GM04503 (cell line): Measurements from ENCODE around the gene KCNAB1.
"Not testable (repeated sequence)": the region's sequence is repeated elsewhere in the genome, so short reads cannot be mapped to it uniquely, and the experiment has no call there.

Experiments used
- DNase-seq: peaks from one replicate; pipeline ENCODE4 v3.0.0-alpha.2; 2012; ENCODE audit warnings: low read depth

Gene KCNAB1

DNA sequence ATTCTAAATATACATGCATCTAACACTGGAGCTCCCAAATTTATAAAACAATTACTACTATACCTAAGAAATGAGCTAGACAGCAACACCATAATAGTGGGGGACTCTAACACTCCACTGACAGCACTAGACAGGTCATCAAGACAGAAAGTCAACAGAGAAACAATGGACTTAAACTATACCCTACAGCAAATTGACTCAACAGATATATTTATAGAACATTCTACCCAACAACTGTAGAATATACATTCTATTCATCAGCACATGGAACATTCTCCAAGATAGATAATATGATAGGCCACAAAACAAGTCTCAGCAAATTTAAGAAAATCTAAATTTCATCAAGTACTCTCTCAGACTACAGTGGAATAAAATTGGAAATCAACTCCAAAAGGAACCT, 102.0 kb downstream of the KCNAB1 start:
- DNase-seq: not testable (repeated sequence)

DNA sequence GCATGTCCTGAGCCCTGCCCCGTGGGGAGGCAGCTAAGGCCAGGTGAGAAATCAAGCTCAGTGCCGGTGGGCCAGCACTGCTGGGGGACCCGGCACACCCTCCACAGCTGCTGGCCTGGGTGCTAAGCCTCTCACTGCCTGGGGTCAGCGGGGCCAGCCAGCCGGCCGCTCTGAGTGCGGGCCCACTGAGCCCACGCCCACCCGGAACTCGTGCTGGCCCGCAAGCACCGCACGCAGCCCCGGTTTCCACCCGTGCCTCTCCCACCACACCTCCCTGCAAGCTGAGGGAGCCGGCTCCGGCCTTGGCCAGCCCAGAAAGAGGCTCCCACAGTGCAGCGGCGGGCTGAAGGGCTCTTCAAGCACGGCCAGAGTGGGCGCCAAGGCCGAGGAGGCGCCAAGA, 103.7 kb downstream of the KCNAB1 start:
- DNase-seq: not testable (repeated sequence)

DNA sequence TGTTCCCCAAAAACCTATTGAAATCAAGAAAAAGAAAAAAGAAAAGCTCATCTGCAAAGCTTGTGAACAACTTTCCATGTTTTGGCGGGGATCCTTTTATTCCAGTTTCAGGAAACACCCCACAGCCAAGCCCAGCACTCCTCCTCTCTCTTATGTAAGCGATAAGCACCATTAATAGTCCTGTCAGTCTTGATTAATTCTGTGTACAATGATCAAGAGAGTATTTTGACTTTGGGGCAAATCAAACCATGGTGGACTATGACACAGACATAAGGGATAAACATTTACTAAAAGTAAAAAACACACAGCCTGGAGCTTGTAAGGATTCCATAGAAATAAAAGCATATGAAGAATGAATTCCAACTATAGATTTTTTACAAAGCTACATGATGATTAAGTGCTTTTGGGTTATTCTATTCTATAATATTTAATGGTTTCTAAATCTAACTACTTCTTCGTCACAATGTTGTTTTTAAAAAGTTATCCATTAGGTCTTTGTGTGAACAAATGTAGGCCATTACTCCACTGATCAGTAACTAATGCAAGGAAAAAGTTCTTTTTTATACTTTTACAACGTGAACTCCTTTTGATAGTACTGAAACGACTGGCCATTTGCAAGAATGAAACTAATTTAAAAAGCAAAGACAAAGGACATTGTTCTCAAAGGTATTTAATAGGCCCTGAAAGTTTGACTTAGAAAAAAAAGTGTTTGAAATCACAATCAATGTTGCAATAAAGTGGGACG, 106.5 kb downstream of the KCNAB1 start:
- DNase-seq: no peak

DNA sequence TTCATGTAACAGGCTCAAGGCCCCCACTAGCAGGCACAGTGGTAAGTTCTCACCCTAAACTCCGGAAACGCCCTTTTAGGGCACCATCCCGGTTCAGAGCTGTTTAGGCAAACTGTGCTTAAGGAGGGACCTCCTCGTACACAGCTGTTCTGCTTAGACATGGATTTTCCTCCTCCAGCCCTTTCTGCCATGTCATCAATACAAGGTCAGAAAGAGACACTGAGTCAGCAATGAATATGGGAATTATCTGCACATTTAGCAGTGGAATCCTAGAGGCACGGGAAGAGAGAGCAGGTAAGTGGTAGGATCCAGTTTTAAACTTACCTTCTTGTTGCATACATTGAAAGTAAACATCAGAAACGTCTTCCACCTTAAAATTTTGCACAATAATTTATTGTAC, 107.3 kb downstream of the KCNAB1 start:
- no peak for DNase-seq

DNA sequence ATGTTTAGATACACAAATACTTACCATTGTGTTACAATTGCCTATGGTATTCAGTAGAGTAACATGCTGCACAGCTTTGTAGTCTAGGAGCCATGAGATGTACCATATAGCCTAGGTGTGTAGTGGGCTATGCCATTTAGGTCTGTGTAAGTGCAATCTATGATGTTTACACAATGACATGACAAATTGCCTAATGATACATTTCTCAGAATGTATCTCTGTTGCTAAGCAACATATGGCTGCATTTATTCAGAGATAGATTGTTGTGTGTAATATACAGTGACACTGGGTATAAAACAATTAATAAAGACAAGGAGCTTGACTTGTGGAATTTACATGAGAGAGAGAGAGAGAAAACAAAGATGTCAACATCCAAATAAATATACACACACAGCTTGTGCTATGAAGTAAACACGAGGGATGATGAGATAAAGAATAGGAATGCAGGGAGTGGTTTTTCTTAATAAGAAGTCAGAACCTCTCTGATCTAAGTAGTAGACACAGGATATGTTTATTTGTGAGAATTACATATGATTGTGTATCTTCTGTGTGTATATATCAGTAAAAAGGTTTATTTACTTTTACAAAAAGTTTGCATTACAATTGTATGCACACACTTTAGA, 110.0 kb downstream of the KCNAB1 start:
- DNase-seq: no peak

DNA sequence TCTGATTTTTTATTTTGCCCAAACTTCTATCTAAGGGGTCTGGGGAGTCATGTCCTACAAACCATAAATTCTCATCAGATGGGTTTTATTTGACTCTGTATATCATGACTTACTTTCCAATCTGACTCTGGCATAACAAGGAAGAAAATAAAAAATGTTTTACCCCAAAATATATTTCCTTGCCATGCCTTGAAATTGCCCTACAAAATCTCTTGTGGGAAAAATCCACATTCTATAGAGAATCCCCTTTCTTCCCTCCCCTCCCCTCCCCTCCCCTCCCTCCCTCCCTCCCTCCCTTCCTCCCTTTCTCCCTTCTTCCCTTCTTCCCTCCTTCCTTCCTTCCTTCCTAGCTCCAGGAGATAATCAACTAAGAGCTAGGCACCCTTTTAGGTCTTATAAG, 110.8 kb downstream of the KCNAB1 start:
- not testable (repeated sequence) for DNase-seq

DNA sequence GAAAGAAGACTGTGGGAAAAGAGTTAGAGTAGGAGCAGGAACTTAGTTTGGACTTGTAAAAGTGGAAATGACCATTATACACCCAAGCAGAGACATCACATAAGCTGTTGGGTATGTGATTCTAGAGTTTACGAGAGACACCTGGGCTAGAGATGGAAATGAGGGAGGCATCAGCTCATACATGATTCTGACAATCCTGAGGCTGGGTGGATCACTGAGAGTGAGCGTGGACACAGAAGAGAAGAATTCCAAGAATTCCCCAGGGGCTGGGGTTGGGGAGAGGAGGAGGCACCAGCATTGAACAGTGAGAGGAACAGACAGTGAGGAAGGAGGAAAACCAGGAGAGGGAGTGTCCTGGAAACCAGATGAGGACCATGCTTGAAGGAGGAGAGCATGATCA, 113.5 kb downstream of the KCNAB1 start:
- DNase-seq: no peak

DNA sequence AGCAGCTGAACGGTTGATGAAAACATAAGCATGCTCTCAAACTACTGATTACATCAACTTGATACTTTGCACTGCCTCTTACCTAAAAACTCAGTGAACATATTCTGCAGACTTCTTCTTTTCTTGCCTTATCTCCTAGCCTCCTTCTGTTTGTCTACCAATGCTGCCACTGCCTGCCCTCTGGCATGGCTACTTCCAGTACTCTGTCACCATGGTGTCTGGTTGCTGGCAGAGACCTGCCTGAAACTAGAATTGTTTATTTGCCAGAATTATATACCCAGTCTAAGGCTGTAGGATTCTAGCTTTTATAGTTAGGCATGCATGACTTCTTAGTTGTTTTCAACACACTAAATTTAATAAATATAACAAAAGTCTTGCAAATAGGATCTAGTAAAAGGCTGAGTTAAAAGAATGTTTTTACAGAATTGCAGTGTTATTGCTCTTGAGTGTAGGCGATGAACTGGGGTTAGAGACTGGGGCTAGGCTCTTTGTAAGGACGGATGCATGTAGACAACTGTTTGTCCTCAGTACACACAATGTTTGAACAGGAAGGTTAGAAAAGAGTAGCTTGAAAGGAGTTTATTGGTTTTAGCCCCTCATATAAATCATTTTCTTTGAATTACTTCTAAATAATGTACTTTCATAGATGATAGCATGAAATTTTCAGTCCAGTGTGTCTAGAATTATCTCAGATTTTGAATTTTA, 116.3 kb downstream of the KCNAB1 start:
- no peak for DNase-seq

DNA sequence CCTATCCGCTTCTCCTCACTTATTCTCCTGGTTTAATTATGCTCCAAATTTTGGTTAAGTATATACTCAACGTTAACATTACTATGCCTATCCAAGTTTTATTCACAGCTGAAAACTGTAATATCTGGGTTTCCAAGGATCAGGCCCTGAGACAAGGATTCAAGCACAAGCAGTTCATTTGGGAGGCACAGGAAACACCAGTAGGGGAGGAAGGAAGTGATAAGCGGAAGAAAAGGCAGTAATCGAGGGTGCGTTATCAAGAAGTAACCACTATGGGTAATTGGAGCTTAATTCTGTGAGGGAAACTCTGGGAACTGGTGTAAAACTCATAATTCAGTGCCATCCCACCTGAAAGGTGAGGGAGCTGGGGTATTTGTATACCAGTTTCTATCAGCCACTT, 120.3 kb downstream of the KCNAB1 start:
- no peak for DNase-seq

DNA sequence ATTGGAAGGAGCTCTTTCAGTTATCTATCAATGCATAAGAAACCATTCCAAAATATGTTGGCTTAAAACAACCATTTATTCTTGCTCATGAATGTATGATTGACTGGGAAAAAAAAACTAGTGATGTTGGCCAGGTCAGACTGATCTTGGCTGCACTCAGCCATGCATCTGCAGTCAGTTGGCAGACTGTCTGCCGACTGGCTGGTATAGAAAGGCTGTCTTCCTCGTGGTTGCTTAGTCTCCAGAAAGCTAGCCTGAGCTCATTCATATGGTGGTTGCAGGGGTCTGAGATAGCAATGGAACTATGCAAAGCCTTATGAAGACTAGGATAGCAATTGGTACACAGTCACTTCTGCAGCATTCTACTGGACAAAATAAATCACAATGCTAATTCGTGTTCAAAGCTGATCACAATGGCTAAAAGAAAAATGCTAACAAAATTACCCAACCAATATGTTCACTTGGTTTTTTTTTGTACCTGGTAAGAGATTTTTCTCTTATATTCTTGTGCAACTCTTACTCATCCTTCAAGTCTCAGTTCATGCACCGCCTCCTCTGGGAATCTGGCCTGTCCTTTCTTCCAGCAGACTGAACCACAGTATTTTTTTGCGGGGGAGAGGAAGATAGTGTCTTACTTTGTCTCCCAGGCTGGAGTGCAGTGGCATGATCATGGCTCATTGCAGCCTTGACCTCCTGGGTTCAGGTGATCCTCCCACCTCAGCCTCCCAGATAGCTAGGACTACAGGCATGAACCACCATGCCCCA, 126.8 kb downstream of the KCNAB1 start:
- peak; percentile 27 for DNase-seq

DNA sequence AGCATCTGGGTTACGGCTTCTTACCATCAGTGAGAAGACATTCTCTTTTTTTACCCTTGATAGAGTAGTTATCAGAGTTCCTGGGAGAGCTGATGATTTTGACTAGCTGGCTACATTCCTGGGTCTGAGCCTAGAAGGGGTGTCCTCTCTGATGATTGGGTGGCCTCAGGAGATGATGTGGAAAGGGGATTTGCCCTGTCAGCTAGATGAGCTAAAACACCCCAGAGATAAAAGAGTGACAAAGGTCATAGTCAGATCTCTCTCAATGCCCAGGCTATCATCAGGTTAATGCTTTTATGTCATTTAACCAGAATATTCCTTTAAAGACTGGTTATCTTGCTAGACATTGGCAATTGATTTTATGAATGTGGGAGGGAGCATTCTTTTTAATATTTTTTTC, 130.2 kb downstream of the KCNAB1 start:
- no peak for DNase-seq

DNA sequence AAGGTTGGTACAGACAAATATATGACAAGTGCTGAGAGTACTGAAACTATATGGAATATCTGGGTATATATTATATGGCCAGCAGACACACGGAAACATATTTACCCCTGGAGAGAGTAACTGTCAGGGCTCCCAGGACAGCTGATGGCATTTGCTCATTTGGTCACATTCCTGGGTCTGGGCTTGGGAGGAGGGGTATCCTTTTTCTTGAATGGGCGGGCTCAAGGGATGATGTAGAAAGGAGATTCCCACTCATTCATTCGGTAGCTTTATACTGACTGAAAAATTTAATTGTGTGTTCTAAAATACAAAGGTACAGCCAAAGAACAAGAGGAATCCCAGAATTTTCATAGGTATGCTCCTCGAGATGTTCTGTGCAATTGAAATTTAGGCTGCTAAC, 131.0 kb downstream of the KCNAB1 start:
- no peak for DNase-seq

DNA sequence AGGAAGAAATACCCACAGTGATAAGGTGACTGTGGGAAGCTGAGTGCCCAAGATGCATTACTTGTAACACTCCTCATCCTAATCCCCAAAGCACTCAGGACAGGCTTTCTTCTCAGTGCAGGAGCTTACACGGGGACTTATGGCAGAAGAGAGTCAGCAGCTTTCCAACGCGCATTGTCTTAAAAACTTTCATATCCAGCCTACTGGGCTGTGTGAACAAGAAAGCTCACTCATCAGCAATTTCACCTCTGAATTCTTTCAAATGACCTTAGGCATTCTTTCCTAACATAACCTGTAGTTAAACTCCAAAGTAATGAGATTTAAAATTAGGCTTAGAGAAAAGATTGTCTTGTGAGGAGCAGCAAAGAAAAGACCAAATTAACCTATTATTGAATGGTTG, 132.3 kb downstream of the KCNAB1 start:
- no peak for DNase-seq

DNA sequence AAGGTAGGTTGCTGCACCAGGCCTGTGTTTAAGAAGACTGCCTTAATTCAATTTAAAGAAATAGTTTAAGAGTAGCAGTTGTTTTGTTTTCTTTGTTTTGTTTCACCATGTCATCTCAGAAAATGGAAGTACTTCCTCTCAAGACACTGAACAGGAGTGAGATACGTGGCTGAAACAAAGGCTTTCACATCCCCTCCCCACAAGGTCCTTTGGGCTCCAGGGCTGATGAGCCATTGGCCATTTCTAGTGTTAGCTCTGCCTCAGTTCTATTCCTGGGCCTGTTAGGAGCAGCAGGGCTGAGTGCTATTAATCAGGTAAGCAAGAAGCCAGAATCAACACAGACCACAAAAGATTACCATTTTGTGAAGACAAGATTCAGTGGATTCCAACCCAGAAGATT, 132.8 kb downstream of the KCNAB1 start:
- no peak for DNase-seq

DNA sequence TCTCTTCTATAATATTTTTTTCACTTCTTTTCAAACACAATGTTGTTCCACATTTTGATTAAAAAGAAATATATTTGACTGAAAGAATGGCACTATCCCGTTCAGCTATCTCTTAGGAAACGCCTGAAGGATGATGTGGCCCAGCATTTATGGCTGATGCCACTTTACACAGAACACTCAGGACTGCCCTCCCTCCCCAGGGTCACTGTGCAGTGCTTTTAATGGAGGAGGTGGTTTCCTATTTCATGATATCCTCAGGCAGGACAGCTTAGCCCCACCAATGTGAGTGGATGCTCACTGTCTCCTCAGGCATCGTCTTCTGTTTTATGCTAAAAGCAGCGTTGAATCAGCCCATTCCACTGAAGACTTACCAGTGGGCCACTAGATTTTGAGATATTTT, 135.9 kb downstream of the KCNAB1 start:
- no peak for DNase-seq

DNA sequence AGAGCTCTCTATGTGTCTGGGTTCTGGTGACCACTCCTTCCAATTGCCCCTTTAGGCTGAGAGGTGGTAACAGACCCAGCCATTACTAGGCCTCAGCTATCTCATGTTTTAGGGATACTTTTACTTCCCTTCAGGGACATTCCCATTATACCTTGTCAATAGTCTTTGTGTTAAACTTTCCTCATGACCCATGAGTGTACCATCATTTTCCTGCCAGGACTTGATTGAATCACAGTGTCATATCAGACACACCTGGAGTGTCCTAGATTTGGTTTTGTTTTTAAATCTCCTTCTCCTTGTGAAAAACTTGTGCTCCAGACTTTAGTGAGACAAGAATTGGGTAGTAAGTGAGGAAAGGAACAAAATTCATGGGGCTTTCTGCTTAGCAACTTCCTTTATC, 136.6 kb downstream of the KCNAB1 start:
- no peak for DNase-seq

DNA sequence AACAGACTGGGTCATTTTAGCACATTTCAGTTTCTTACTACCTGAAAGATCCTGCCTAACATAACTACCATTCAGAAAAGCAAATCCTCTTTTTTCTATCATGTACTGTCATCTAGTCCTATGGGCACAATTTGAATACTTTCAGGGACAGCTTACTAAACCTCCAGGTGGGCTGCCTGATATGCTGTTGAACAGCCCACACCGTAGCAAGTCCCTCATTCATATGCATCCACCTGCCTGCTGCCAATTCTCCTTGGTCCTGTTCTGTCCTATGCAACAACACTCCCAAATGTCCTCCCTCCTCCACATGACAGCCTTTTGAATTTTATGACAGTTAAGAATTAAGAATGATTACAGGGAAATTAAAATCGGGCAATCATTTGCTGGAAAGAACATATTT, 137.9 kb downstream of the KCNAB1 start:
- no peak for DNase-seq

DNA sequence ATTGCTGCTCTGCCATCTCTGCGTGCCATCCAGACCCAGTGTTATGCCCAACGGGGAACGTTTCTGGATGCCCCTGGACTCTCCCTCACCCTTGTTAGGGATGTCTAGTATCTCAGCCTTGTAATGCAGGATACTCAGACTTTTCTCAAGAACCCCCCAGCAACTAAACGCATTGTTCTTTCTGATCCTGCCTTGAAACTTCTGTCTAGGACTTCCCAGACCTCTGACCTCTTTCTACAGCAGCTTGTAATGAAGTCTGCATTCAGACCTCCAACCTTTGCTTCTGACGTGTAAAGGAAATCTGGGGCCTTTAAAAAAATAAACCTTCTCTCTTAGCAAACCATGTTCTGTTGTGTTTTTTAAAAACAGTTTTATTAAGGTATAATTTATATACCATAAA, 139.5 kb downstream of the KCNAB1 start:
- no peak for DNase-seq

DNA sequence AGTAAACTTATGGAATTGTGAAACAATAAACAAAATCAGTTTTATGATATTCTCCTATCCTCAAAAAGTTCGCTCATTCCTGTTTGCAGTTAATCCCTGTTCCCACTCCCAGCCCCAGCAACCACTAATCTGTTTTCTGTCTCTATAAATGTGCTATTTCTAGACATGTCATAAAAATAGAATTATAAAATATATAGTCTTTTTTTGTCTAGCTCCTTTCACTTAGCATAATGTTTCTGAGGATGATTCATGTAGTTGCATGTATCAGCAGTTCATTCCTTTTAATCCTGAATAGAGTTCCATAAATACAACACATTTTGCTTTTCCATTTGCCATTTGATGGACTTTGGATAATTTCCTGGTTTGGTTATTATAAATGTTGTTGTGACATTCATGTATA, 140.0 kb downstream of the KCNAB1 start:
- peak; percentile 3 for DNase-seq

DNA sequence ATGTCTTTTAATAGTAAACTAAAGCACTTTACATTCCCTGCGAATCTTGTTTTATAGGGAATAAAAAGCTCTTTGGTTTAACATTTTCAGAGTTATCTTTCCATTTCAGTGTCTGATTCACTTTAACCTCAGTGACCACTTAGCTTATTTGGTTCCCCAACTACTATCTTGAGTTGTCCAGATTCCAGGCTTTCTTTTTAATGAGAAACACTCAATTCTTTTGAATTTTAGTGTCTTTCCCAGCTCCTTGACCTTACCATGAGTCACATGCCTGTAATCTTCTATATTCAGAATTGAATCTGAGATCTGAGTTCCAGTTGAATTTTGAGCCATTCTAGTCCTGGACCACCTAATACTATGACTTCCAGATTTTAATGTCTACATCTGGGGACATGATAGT, 144.4 kb downstream of the KCNAB1 start:
- DNase-seq: peak; percentile 37

DNA sequence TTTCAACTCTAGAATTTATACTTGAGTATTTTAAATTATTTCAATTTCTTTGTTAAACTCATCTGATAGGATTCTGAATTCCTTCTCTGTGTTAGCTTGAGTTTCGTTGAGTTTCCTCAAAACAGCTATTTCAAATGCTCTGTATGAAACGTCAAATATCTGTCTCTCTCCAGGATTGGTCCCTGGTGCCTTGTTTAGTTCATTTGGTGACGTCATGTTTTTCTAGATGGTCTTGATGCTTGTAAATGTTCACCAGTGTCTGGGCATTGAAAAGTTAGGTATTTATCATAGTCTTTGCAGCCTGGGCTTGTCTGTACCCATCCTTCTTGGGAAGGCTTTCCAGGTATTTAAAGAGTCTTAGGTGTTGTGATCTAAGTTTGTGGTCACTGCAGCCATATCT, 151.1 kb downstream of the KCNAB1 start:
- DNase-seq: no peak

DNA sequence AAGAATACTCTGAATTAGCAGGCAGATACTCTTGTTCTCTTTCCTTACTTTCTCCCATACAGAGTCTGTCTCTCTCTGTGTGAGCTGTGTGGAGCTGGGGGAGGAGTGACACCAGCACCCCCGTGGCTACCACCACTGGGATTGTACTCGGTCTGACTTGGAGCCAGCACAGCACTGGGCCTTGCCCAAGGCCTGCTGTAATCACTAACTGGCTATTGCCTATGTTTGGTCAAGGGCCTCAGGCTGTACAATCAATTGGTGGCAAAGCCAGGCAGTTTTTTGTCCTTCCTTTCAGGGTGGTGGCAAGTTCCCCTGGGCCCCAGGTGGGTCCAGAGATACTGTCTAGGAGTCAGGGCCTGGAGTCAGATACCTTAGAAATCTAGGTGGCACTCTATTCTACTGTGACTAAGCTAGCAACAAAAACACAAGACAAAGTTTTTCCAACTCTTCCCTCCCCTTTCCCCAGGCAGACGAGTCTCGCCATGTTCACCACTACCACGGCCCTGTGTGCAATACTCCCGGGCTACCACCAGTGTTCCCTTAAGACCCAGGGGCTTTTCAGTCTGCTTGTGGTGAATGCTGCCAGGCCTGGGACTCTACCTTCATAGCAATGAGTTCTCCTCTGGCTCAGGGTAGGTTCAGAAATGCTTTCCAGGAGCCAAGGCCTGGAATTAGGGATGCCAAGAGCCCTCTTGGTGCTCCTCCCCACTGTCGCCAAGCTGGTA, 151.8 kb downstream of the KCNAB1 start:
- no peak for DNase-seq
